ENCODE results near the gene DSC2. TPM values are rescaled to one million over a fixed set of nuclear protein-coding genes. Genes with fewer than 3 reads are reported as not detected.
"Not testable (repeated sequence)": the region's sequence is repeated elsewhere in the genome, so short reads cannot be mapped to it uniquely, and the experiment has no call there.

Gene DSC2
- polyA plus RNA-seq, 5 donors = 8.7 to 18.3 (median 13.4) TPM

- DNase-seq = no peak
Measured at GRCh38 chr18:31044926-31045325, 57.3 kb downstream of the DSC2 start.

- no peak for DNase-seq
Measured at GRCh38 chr18:31043709-31044108, 58.5 kb downstream of the DSC2 start.

GRCh38 chr18:31042406-31043181, 59.6 kb downstream of the DSC2 start, which contains the start of gene DSC3:
Gene DSC3 (minus strand): TSS chr18:31042742. CDS start chr18:31042660, 82 bp downstream.
- DNase-seq = no peak

GRCh38 chr18:31042084-31042405, 60.2 kb downstream of the DSC2 start:
- DNase-seq = no peak

- DNase-seq = peak; percentile 46 to 51
Measured at GRCh38 chr18:31041271-31042083, 60.7 kb downstream of the DSC2 start.

DNA sequence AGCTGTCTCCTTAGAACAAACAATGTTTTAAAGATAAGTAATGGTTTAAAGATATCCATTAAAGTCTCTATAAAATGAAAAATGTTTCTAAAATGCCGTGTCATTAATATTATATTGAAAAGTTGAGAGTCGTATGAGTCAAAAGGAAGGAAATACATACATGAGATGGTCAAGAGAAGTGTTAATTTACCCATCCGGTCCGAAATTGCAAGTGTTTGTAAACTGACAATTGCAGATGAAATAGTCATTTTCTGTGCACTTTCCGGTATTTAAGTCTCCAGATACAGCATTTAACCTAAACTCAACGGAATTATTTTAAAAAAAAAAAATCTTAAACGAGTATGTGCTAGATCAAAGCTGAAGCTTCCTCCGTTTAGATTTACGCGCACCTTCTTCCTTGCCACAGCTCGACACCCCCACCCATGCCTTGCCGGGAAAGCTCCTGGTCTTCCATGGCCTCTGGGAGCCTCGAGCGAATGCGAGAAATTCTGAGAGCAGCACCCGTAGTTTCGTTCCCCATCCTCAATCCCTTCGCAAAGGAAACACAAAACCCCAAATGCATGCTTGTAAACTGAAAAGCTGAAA, 61.4 kb downstream of the DSC2 start:
- DNase-seq = peak in 1 of 2 donors; percentile 29

DNA sequence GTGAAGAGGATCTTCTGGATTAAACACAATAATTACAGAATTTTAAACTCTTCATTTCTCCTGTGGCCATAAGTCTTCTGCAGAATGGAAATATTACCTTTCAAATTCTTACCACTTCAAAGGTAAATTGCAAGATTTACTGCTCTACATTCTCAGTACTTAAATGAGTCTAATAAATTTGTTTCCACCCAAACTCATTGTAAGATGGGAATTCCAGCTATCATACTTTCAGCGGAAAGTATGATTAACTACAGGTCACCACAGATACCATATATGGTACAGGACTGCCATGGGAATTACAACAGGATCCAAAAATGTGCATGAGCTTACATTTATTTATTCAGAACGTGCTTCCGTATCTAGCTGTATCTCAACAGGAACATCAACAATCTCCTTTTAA, 62.8 kb downstream of the DSC2 start:
- DNase-seq = no peak

GRCh38 chr18:31037686-31038085, 64.5 kb downstream of the DSC2 start:
- DNase-seq = not testable (repeated sequence)

GRCh38 chr18:31034541-31034940, 67.7 kb downstream of the DSC2 start:
- no peak for DNase-seq

DNA sequence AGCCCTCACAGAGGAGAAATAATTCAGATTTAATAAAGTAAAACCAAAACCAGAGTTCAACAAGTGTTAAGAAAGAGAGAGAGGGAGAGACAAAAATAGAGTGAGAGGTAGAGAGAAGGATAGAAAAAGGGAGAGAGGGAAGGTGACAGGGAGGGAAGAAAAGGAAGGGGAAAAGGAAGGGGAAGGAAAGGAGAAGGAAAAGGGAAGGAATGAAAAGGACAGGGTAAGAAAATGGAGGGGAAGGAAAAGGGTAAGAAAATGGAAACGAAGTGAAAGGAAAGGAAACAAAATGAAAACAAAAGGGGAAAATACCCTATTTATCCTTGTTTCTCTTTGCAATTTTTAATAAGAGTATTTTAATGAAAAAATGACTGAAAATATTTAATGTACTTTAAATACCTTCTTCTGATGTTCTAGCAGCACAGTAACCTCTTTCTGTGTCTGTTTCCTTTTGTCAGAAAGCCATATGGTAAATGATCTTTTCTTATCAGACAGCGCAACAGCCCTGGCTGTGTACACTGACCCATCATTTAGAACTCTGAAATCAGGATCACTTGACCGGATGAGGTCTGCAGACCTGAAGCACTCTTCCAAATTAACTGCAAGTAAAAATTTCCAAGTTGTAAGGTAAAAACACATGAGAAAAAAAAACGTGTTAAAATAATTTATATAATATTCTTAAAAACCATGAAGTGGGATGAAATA, 71.5 kb downstream of the DSC2 start:
- no peak for DNase-seq

GRCh38 chr18:31015715-31016434, 86.3 kb downstream of the DSC2 start:
- no peak for DNase-seq

- not testable (repeated sequence) for DNase-seq
Measured at GRCh38 chr18:31011455-31011854, 90.8 kb downstream of the DSC2 start.

GRCh38 chr18:31010601-31011000, 91.6 kb downstream of the DSC2 start:
- no peak for DNase-seq

Other genes starting within 250 kb of the DSC2 start
- under 1 TPM; 0.10 to 0.52 (median 0.19) TPM for gene DSC3, start 59.7 kb downstream of the DSC2 start, polyA plus RNA-seq (ENCODE audit: insufficient read depth in 1 of 5, insufficient read length in 5 of 5, low replicate concordance in 1 of 5)
- under 1 TPM in 1 of 5 donors, not detected in 4; 0.04 TPM for gene DSC1, start 60.4 kb upstream of the DSC2 start, polyA plus RNA-seq (ENCODE audit: insufficient read depth in 1 of 5, insufficient read length in 5 of 5, low replicate concordance in 1 of 5)
- under 1 TPM in 1 of 5 donors, not detected in 4; 0.06 TPM for gene DSG1, start 215.7 kb upstream of the DSC2 start, polyA plus RNA-seq (ENCODE audit: insufficient read depth in 1 of 5, insufficient read length in 5 of 5, low replicate concordance in 1 of 5)